ENCODE measurements around the gene GRK1. TPM values are rescaled to one million over a fixed set of nuclear protein-coding genes. Genes with fewer than 3 reads are reported as not detected.

The GRK1 gene
- total and polyA plus RNA-seq, 2 experiments from 2014 or later = 0.17 TPM; not detected in 1

DNA sequence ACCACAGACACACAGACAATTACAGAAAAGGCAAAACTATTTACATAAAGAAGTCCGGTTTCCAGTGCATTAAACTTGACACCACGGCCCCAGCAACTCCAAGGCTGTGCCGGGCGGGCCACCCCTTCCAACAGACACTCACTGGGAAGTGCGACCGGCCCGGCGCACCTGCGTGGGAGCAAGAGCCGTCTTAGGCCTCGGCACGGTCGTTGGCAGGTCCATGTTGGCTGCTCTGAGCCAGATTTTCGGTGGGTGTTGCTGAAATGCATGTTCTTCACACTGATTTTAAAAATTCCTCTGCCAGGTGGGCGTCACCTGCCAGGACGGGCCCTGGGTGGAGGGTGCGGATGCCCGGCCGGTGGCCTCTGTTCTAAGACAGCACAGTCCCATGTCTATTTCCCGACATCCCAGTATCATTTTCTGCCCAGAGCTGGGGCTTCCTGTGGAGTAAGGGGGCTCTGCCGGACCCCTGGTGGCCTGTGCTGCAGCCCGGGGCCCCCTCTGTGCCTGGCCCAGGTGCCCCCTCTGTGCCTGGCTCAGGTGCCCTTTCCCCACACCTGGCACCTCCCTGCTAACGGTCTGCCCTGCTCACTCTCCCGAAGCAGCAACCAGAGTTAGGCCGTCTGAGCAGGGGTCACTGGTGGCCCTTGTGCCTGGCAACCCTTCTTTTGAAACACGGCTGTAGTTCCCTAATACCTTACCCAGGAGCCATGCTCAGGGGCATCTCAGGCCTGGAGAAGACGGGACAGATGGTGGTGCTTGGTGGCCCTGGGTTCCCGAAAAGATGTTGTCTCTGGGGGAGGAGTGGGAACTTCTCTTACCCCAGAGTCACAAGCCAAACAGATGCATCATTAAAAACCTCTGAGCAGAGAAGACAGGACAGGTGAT, 101.2 kb downstream of the GRK1 start:
- Histone ChIP-seq H4K20me1 (ENCODE audit: insufficient read depth, poor library complexity, severe bottlenecking) (no peaks in the 10 kb centered on the region), H3K4me3 (no peak overlapping the region), H3K9me2 (replicated peaks; ENCODE audit: insufficient read depth) (no peaks in the 10 kb centered on the region), H3K4me1 (ENCODE audit: insufficient read depth) (no peaks in the 10 kb centered on the region), H2AFZ (no peak overlapping the region), H3K36me3 (replicated peaks; ENCODE audit: insufficient read depth, low read depth) (no peaks in the 10 kb centered on the region), H3K27ac (no peak overlapping the region), H3K9me3 (ENCODE audit: low read depth) (no peaks in the 10 kb centered on the region), H3K4me2 (no peak overlapping the region), H3K79me2 (no peaks in the 10 kb centered on the region), H3K27me3 (peaks cover 5% of the 10 kb centered on the region)
- 91% methylated on average over 25 of the region's 28 CpGs for WGBS (ENCODE audit: low lambda C conversion rate, missing lambda C conversion rate)
- DNase-seq (ENCODE audit: low spot score) = no peak
- TF ChIP-seq, protein P1, sequence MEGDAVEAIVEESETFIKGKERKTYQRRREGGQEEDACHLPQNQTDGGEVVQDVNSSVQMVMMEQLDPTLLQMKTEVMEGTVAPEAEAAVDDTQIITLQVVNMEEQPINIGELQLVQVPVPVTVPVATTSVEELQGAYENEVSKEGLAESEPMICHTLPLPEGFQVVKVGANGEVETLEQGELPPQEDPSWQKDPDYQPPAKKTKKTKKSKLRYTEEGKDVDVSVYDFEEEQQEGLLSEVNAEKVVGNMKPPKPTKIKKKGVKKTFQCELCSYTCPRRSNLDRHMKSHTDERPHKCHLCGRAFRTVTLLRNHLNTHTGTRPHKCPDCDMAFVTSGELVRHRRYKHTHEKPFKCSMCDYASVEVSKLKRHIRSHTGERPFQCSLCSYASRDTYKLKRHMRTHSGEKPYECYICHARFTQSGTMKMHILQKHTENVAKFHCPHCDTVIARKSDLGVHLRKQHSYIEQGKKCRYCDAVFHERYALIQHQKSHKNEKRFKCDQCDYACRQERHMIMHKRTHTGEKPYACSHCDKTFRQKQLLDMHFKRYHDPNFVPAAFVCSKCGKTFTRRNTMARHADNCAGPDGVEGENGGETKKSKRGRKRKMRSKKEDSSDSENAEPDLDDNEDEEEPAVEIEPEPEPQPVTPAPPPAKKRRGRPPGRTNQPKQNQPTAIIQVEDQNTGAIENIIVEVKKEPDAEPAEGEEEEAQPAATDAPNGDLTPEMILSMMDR (IDR thresholded peaks at IDR 0.05; ENCODE audit: poor library complexity) = no peak

GRCh38 chr13:113769106-113769505, 102.1 kb downstream of the GRK1 start:
- Histone ChIP-seq H3K27me3 (no peaks in the 10 kb centered on the region), H3K4me2 (no peak overlapping the region), H3K4me1 (ENCODE audit: insufficient read depth) (no peaks in the 10 kb centered on the region), H2AFZ (no peak overlapping the region), H3K36me3 (replicated peaks; ENCODE audit: insufficient read depth, low read depth) (no peaks in the 10 kb centered on the region), H3K9me3 (ENCODE audit: low read depth) (no peaks in the 10 kb centered on the region), H3K79me2 (no peaks in the 10 kb centered on the region), H4K20me1 (ENCODE audit: insufficient read depth, poor library complexity, severe bottlenecking) (no peaks in the 10 kb centered on the region), H3K27ac (no peak overlapping the region), H3K9me2 (replicated peaks; ENCODE audit: insufficient read depth) (no peaks in the 10 kb centered on the region), H3K4me3 (no peak overlapping the region)
- TF ChIP-seq EZH2phosphoT487 (IDR thresholded peaks at IDR 0.05; ENCODE audit: low read depth, severe bottlenecking, unreplicated experiment) (no peak), EZH2 (IDR thresholded peaks at IDR 0.05; ENCODE audit: borderline replicate concordance) (no peak)
- TF ChIP-seq, protein P1 (IDR thresholded peaks at IDR 0.05; ENCODE audit: poor library complexity) = no peak
- no peak for DNase-seq (ENCODE audit: low spot score)
- 86% methylated on average over 5 of the region's 5 CpGs for WGBS (ENCODE audit: low lambda C conversion rate, missing lambda C conversion rate)

DNA sequence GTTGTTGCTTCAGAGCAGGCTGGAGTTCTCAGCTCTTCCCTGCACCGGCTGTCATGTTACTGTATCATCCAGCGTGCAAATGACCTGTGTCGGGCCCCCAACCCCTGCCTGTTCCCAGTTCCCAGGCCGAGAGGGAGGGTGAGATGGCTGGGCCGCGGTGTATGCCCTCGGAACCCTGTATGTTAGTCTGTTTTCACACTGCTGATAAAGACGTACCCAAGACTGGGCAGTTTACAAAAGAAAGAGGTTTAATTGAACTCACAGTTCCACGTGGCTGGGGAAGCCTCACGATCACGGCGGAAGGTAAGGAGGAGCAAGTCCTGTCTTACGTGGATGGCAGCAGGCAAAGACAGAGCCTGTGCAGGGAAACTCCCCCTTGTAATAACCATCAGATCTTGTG, 102.9 kb downstream of the GRK1 start:
- Histone ChIP-seq H3K27ac (no peak overlapping the region), H3K4me3 (no peak overlapping the region), H3K27me3 (no peaks in the 10 kb centered on the region), H3K9me3 (ENCODE audit: low read depth) (no peaks in the 10 kb centered on the region), H3K4me1 (ENCODE audit: insufficient read depth) (no peaks in the 10 kb centered on the region), H3K9me2 (replicated peaks; ENCODE audit: insufficient read depth) (no peaks in the 10 kb centered on the region), H3K36me3 (replicated peaks; ENCODE audit: insufficient read depth, low read depth) (no peaks in the 10 kb centered on the region), H3K79me2 (no peaks in the 10 kb centered on the region), H3K4me2 (no peak overlapping the region), H2AFZ (no peak overlapping the region), H4K20me1 (ENCODE audit: insufficient read depth, poor library complexity, severe bottlenecking) (no peaks in the 10 kb centered on the region)
- WGBS (ENCODE audit: low lambda C conversion rate, missing lambda C conversion rate) = 77% methylated on average over 13 of the region's 13 CpGs
- DNase-seq (ENCODE audit: low spot score) = no peak
- TF ChIP-seq EZH2 (IDR thresholded peaks at IDR 0.05; ENCODE audit: borderline replicate concordance) = no peak
- no peak for TF ChIP-seq EZH2phosphoT487 (IDR thresholded peaks at IDR 0.05; ENCODE audit: low read depth, severe bottlenecking, unreplicated experiment)
- TF ChIP-seq, protein P1 (IDR thresholded peaks at IDR 0.05; ENCODE audit: poor library complexity) = no peak

Measured in hepatocyte (in vitro differentiated cells).